Lower lobe of right lung (tissue), 2 donors: ENCODE data around the gene CCDC120. TPM values are rescaled to one million over a fixed set of nuclear protein-coding genes. Genes with fewer than 3 reads are reported as not detected.

Experiments used
- ATAC-seq, 2 donors: fragments of 200-7000 bp; cut with Tn5 transposase; one replicate each; pipeline ENCODE4 v1.9.1; 2020 to 2022; ENCODE audit warnings: mild to moderate bottlenecking in 2 of 2, moderate library complexity in 2 of 2
- DNase-seq: peaks from one replicate; pipeline ENCODE4 v3.0.0-alpha.2; 2020
- H3K27ac ChIP-seq: fragments of 200-600 bp; one replicate; pipeline ENCODE4 v1.8.0; 2022
- H3K27me3 ChIP-seq: fragments of 200-600 bp; one replicate; pipeline ENCODE4 v1.8.0; 2022; ENCODE audit warnings: low read depth
- H3K36me3 ChIP-seq: fragments of 200-600 bp; one replicate; pipeline ENCODE4 v1.8.0; 2022; ENCODE audit warnings: mild to moderate bottlenecking
- H3K4me1 ChIP-seq: fragments of 200-600 bp; one replicate; pipeline ENCODE4 v1.8.0; 2022
- H3K4me3 ChIP-seq: fragments of 200-600 bp; one replicate; pipeline ENCODE4 v1.8.0; 2022; ENCODE audit warnings: mild to moderate bottlenecking
- H3K9me3 ChIP-seq: fragments of 200-600 bp; one replicate; pipeline ENCODE4 v1.8.0; 2022
- CTCF ChIP-seq: fragments of 200-600 bp; IDR thresholded peaks from one replicate; pipeline ENCODE4 v1.8.0; 2022; ENCODE audit warnings: antibody characterized with exemption, mild to moderate bottlenecking
- intact Hi-C: fragments of 100-400 bp; cut with DNase I; formaldehyde crosslinking; loops from one replicate; pipeline ENCODE4 v1.11.0; 2022
- total RNA-seq: library from RNA; stranded (reverse); fragmentation: NEBNext Ultra II Directional; extraction: Animal tissue kit (Norgen Biotek cat#: 25700); gene quantifications from one replicate; pipeline ENCODE4 v1.2.1, GENCODE V29; 2021
- donor health status: DM: no; HTN: yes; CAD: no; lungs with severe emphysema.

CCDC120 gene
- total RNA-seq, 1 donor from 2014 or later = 9.5 TPM

GRCh38 chrX:49037883-49038475 lies 20.8 kb upstream of the CCDC120 start:
- Histone ChIP-seq H3K27me3 (no peaks in the 10 kb centered on the region), H3K9me3 (no peaks in the 10 kb centered on the region), H3K4me3 (no peak overlapping the region), H3K36me3 (peaks cover 56% of the 10 kb centered on the region), H3K27ac (no peak overlapping the region), H3K4me1 (peaks cover 24% of the 10 kb centered on the region)
- intact Hi-C loops = no loop called here
- TF ChIP-seq CTCF = no peak
- ATAC-seq (no peak), DNase-seq (no peak)

- intact Hi-C loops = no loop called here
- peaks cover 24% of the 10 kb centered on the region for H3K4me1 ChIP-seq
- TF ChIP-seq CTCF = no peak
- peak overlapping the region; percentile 72 for H3K4me3 ChIP-seq
- H3K9me3 ChIP-seq = no peaks in the 10 kb centered on the region
- peak overlapping the region; percentile 65 for H3K27ac ChIP-seq
- peaks cover 39% of the 10 kb centered on the region for H3K36me3 ChIP-seq
- ATAC-seq (peak; percentile 29 to 46), DNase-seq (peak; percentile 78)
- H3K27me3 ChIP-seq = no peaks in the 10 kb centered on the region
Observed at GRCh38 chrX:49039598-49040375, 19.0 kb upstream of the CCDC120 start.

GRCh38 chrX:49040376-49040955 lies 18.3 kb upstream of the CCDC120 start:
- H3K27ac ChIP-seq = peak overlapping the region; percentile 65
- H3K9me3 ChIP-seq = no peaks in the 10 kb centered on the region
- TF ChIP-seq CTCF = no peak
- peaks cover 24% of the 10 kb centered on the region for H3K4me1 ChIP-seq
- ATAC-seq = no peak
- intact Hi-C loops = no loop called here
- H3K4me3 ChIP-seq = peak overlapping the region; percentile 72
- H3K27me3 ChIP-seq = no peaks in the 10 kb centered on the region
- DNase-seq = no peak
- H3K36me3 ChIP-seq = peaks cover 38% of the 10 kb centered on the region

- peaks cover 24% of the 10 kb centered on the region for H3K4me1 ChIP-seq
- ATAC-seq (no peak), DNase-seq (no peak)
- H3K27ac ChIP-seq = peak overlapping the region; percentile 96
- no peaks in the 10 kb centered on the region for H3K9me3 ChIP-seq
- intact Hi-C loops = no loop called here
- no peaks in the 10 kb centered on the region for H3K27me3 ChIP-seq
- H3K4me3 ChIP-seq = peak overlapping the region; percentile 72
- H3K36me3 ChIP-seq = peaks cover 25% of the 10 kb centered on the region
- TF ChIP-seq CTCF = no peak
Observed at GRCh38 chrX:49041744-49042580, 16.8 kb upstream of the CCDC120 start.

GRCh38 chrX:49042581-49043219 lies 16.1 kb upstream of the CCDC120 start:
- no peak for DNase-seq
- intact Hi-C loops = no loop called here
- Histone ChIP-seq H3K4me1 (peaks cover 24% of the 10 kb centered on the region), H3K9me3 (no peaks in the 10 kb centered on the region), H3K27ac (peak overlapping the region; percentile 96), H3K36me3 (peaks cover 18% of the 10 kb centered on the region), H3K4me3 (peak overlapping the region; percentile 72), H3K27me3 (no peaks in the 10 kb centered on the region)
- TF ChIP-seq CTCF = no peak
- peak; percentile 0 to 3 for ATAC-seq
